HEK293T (cell line): ENCODE data around the gene CTTN.

ENCODE experiments used
- FOXA1 ChIP-seq: fragments of 450-650 bp; IDR thresholded peaks from 2 replicates; pipeline ENCODE4 v1.6.1; 2016; ENCODE audit warnings: mild to moderate bottlenecking
- HDGF ChIP-seq: fragments of 450-650 bp; IDR thresholded peaks from 2 replicates; pipeline ENCODE4 v1.6.1; 2017; ENCODE audit warnings: antibody characterized with exemption, borderline replicate concordance
- SP1 ChIP-seq: fragments of 450-650 bp; IDR thresholded peaks from 2 replicates; pipeline ENCODE4 v1.6.1; 2017
- SUZ12 ChIP-seq: fragments of 450-650 bp; IDR thresholded peaks from 2 replicates; pipeline ENCODE4 v1.6.1; 2016; ENCODE audit warnings: mild to moderate bottlenecking
- ZNF384 ChIP-seq: fragments of 450-650 bp; IDR thresholded peaks from 2 replicates; pipeline ENCODE4 v1.6.1; 2016

DNA sequence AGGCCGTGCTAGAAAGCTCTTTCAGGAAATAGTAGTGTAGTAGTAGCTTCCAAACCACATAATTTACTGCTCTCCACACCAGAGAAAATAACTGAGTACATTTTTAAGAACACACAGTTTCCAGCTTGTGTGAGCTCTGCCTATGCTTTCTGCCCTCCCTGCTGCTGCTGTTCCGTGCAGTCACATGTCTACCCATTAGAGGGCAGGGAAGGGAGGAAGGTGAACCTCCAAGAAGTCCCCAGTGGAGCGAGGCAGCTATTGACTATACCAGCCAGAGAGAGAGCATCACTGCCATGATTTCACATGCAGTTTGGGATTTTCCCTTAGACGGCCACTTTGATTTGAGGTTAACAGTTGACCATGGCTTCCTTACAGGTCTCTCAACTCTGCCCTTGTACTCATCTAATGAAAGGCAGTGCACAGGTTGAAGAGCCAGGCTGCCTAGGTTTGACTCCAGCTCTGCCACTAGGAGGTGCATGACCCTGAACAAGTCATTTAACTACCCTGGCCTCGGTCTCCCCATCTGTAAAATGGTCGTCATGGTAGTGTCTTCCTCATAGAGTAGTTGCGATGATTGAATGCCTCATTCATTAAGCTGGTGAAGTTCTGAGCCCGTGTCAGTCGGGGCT, 19.7 kb upstream of the CTTN start:
- TF ChIP-seq SP1 (no peak), FOXA1 (no peak), SUZ12 (no peak), ZNF384 (no peak), HDGF (no peak)
